D341Med (cell line): ENCODE results near the gene NCOR1.
"Not testable (repeated sequence)": the region's sequence is repeated elsewhere in the genome, so short reads cannot be mapped to it uniquely, and the experiment has no call there.

Experiments used
- DNase-seq: peaks from one replicate; pipeline ENCODE4 v3.0.0; 2012; ENCODE audit warnings: low spot score

NCOR1 gene

GRCh38 chr17:16086957-16087356 lies 128.4 kb downstream of the NCOR1 start:
- DNase-seq = no peak

DNA sequence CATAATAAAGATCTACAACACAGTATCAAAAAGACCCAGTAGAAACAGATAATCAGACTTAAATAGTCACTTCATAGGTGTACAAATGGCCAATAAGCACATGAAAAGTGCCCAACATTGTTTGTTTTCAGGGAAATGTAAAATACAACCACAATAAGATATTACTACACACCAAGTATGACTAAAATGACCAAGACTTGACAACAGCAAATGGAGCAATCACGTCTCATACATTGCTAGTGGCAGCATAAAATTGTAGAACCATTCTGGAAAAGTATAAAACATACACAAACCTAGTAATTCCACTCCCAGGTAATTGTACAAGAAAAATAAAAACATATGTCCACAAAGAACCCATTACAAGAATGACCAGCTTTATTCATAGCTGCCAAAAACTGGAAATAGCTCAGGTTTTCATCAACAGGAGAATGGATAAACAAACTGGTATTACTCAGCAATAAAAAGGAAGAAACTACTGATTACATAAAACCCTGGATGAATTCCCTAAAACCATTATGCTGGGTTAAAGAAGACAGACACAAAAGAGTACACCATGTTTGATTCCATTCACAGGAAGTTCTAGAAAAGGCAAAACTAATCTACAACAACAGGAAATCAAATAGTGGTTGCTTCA lies 130.2 kb downstream of the NCOR1 start:
- no peak for DNase-seq

DNA sequence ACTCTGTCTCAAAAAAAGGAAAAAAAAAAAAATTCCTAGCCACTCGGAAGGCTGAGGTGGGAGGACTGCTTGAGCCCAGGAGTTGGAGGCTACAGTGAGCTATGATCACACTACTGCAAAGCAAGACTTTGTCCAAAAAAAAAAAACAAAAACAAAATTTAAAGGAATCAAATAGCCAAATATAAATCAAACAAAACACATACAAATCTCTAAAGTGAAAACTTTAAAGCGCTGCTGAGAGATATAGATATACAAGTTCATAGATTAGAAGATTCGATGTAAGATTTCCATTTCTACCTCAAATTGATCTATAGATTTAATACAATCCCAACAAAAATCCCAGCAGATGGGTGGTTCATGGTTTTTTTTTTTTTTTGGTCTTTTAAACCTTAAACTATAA lies 132.1 kb downstream of the NCOR1 start:
- no peak for DNase-seq

DNA sequence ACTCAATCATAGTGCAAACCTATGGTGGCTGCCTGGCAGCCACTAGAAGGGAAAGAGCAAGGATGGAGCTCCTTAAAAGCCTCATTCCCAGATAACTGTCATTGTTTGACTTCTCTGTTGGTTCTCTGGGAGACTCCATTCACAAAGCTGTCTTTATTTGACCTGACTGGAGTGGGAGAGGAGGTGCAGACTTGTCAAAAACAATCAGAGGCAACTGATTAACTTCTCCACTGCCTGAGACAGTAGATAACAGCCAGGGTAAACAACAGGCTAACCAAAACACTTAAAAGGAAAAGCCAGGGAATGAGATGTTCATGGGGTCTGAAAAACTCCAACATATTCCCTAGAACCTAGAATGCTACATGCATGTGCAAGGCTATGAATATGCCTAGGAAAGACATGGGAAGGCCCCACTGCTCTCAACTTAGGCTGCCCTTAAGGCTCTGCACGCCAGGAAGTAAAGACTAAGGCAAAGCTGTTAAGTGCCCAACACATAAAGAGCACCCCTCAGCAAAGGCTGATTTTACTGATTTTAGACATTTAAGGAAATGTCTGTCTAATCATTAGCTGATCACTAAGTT lies 133.7 kb downstream of the NCOR1 start:
- no peak for DNase-seq

DNA sequence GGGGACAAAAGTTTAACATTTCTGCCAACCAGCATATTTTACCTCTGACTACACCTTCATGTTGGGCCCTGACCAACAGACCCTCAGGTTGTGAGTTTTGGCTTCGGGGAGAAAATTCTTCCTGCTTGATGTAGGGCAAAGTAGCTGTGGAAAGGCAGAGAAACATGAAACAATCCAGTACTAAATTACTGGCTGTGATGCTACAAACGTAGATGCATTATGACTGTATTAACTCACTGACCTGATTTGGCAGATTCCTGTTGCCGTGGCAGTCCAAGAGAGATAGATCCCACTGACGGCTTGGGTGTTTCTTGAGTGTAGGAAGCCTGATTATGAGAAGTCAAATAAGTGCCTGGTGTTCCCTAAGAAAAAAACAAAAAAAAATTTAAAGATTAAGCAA lies 135.0 kb downstream of the NCOR1 start:
- no peak for DNase-seq

DNA sequence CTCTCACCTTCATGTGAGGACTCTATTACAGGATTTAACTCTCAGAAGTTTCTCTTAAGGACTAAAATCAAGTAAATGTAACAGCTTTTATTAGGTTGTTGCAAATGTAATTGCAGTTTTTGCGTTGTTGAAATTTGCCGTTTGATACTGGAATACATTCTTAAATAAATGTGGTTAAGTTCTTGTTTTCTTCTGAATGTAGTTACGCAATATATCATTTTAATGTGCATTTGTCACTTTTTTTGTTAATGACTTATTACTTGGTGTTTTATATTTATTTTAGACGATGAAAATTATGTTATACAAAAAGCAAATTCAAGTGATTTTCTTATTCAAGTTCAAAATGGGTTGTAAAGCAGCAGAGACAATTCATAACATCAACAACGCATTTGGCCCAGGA lies 139.4 kb downstream of the NCOR1 start:
- DNase-seq = no peak

GRCh38 chr17:16074423-16074822 lies 140.9 kb downstream of the NCOR1 start:
- no peak for DNase-seq

- no peak for DNase-seq
Observed at GRCh38 chr17:16073845-16074244, 141.5 kb downstream of the NCOR1 start.

DNA sequence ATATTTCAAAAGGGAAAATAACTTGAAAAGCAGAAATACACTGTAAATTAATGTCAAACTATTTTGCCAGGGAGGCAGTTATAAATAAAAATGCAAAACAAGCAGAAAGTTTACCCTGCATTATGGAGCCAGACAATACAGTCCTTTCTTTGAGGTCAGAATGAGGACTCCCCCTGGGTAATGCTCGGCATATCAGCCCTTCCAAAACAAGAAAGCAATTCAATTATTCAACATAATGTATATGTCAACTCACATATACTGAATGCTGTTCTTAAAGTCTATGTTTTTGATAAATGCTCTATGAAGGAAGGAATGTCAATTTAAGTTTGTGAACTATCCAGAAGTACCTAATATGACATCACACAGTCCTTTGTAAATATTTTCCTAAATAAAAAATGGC lies 143.3 kb downstream of the NCOR1 start:
- DNase-seq = no peak

DNA sequence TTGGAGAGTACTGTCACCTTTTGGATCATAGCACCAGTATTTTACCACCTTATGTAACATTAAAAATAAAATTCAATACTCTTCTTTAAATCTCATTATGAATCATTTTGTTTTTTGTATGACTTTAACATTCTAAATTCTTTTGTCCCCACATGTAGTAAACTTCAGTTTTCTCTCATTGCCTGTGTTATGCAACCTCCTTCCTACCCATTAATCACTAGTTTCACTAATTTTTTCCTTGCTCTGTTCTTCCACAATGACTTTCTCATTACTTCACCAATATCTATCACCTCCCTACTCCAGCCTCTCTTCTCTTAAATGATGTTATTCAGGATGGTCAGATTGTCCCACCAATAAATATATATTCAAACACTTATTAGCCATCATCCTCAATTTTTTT lies 147.0 kb downstream of the NCOR1 start:
- DNase-seq = no peak

DNA sequence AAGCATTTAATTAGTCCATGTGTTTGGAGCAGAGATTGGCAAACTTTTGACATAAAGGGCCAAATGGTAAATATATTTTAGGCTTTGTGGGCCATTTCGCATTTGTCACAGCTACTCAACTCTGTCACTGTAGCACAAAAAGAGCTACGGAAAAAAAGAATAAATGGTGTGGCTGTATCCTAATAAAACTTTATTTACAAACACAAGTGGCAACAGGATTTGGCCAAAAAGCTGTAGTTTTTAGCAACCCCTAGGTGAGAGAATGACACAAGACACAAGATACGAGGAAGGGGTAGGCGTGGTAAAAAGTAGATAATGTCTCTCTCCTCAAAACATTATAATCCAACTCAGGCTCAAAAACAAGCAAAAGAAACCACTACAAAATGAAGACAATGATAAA lies 149.2 kb downstream of the NCOR1 start:
- no peak for DNase-seq

GRCh38 chr17:16061631-16062030 lies 153.7 kb downstream of the NCOR1 start:
- no peak for DNase-seq

DNA sequence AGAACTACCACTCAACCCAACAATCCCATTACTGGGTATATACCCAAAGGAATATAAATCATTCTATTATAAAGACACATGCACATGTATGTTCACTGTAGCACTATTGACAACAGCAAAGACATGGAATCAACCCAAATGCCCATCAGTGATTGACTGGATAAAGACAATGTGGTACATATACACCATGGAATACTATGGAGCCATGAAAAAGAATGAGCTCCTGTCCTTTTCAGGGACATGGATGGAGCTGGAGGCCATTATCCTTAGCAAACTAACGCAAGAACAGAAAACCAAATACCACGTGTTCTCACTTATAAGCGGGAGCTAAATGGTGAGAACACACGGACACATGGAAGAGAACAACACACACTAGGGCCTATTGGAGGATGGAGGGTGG lies 160.2 kb downstream of the NCOR1 start:
- DNase-seq = not testable (repeated sequence)

DNA sequence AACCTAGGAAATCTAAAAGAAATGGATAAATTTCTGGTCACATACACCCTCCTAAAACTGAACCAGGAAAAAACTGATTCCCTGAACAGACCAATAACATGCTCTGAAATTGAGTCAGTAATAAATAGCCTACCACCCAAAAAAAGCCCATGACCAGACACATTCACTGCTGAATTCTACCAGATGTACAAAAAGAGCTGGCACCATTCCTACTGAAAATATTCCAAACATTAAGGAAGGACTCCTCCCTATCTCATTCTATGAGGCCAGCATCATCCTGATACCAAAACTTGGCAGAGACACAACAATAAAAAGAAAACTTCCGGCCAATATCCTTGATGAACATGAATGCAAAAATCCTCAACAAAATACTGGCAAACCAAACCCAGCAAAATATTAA lies 162.8 kb downstream of the NCOR1 start:
- DNase-seq = no peak

GRCh38 chr17:16050844-16051243 lies 164.5 kb downstream of the NCOR1 start:
- no peak for DNase-seq

DNA sequence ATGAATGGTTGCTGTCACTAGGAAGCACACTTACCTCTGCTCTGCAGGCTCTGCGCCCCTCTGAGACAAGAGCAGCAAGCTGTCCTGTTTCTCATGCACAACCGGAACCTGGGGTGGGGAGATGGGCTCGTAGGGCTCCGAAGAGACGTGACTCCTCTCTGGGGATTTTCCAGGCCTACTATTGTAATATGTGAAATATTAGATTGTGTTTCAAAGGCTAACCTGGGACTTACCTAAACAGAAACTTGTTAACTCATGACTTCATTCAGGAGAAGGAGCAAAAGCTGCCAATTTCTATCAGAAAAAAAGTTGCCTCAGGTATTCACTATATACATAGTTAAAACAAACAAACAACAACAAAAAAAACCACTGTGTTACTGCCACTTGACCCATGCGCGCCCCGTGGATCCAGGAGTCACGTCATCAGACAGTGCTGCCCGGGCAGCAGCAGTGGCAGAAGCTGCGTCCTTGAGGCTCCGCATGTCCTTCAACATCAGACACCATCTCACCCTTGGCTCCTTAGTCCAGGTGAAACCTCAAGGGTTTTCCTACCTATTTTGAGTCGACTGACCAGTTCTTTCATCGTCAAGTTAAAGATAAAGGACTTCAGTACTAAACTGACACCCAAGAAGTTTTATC lies 166.4 kb downstream of the NCOR1 start:
- no peak for DNase-seq

DNA sequence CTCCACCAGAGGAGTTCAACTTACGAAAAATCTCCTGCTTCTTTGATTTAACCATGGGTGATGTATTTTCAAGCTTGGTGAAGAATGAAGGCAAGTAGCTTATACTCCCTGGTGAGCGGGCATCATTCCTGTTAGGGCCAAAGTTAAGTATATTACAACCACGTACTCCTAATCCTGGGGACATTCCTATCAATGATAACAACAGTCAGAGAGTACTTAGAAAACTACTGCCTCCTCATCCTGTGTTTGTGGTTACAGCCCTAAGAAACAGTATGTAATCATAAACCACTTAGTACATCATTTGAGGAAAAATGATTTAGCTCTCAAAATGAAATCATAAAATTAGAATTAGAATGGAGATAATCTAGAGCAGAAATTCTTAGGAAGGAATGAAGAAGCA lies 168.4 kb downstream of the NCOR1 start:
- no peak for DNase-seq

DNA sequence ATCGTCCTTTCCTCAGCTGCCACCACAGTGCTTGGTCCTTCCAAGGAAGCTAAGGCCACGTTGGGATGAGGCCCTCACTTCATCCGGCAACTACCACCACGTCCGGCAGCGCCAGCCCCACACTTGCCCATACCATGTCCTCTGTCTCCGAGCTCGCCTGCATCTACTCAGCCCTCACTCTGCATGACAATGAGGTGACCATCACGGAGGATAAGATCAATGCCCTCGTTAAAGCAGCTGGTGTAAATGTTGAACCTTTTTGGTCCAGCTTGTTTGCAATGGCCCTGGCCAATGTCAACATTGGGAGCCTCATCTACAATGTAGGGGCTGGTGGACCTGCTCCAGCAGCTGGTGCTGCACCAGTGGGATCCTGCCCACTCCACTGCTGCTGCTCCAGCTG lies 170.8 kb downstream of the NCOR1 start:
- DNase-seq = no peak

- no peak for DNase-seq
Observed at GRCh38 chr17:16040710-16041251, 174.6 kb downstream of the NCOR1 start.

DNA sequence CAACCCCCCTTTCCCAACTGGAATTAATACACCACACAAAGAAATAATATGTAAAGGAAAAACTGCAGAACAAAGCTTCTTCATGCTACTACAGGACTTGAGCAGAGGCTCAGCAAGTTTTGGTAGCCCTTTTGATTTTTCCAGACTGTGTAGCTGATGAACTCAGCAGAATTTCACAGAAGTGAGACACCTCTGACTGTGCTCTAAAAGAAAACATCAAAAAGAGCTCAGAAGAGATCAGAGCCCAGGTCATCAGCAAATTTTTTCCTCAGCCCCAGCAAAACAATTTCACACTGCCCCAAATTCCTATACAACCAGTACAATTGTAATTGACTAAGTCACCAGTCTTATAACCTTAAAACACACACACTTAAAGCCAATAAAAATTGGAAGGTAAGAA lies 177.7 kb downstream of the NCOR1 start:
- DNase-seq = no peak

GRCh38 chr17:16036261-16036660 lies 179.1 kb downstream of the NCOR1 start:
- DNase-seq = no peak

DNA sequence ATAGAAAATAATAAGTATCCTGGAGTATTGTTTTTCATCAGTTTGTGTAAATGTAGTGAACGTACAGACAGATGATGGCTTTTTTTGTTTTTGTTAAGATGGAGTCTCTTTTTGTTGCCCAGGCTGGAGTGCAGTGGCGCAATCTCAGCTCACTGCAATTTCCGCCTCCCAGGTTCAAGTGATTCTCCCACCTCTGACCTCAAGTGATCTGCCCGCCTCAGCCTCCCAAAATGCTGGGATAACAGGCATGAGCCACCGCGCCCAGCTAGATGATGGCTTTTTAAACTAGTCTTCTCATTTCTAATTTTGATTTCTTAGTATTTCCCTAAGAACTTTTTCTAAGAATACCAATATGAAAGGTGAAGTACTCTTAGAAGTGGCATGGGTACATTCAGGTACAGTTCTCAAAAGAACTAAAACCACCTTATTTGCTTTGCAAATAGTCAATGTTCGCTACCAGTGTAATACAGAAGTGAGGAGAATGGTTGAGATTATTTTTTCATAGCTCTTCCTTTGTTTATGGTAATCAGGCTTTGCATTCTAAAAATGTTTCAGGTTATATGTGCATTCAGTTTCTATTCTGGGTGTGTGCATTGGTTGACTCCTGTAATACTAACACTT lies 181.5 kb downstream of the NCOR1 start:
- no peak for DNase-seq
